NB4 (cell line): Measurements from ENCODE around the gene RDH11.

Experiments used
- CTCF ChIP-seq: IDR thresholded peaks from one replicate; pipeline ENCODE4 v1.5.1; 2012; ENCODE audit warnings: low read depth, low read length
- MYC ChIP-seq: IDR thresholded peaks from 2 replicates; pipeline ENCODE4 v1.6.1; 2011; ENCODE audit warnings: low read depth, low read length
- POLR2A ChIP-seq: IDR thresholded peaks from 2 replicates; pipeline ENCODE4 v1.6.1; 2011; ENCODE audit warnings: mild to moderate bottlenecking; ENCODE audit not compliant: insufficient read length; ENCODE audit errors: extremely low read depth

GRCh38 chr14:67729072-67729885, 33.7 kb upstream of the RDH11 start:
- TF ChIP-seq CTCF (no peak), POLR2A (no peak), MYC (no peak)
